AG09309 (cell line): ENCODE measurements around the gene NFKBIL1.
A peak's percentile ranks its signal among the peaks of the same experiment; 100 is the strongest.

Source experiments
- DNase-seq: peaks from one replicate; pipeline ENCODE4 v3.0.0-alpha.2; 2010; ENCODE audit warnings: low read depth
- H3K4me3 ChIP-seq: 2 replicates; pipeline ENCODE4 v1.5.1; 2011; ENCODE audit warnings: mild to moderate bottlenecking, low read depth, low read length, moderate library complexity; ENCODE audit not compliant: control insufficient read depth
- CTCF ChIP-seq: IDR thresholded peaks from 2 replicates; pipeline ENCODE4 v1.5.1; 2011; ENCODE audit warnings: mild to moderate bottlenecking, low read depth, low read length, inconsistent platforms; ENCODE audit not compliant: insufficient read depth, control insufficient read depth; ENCODE audit errors: missing control alignments

NFKBIL1 gene

GRCh38 chr6:31543639-31544038 lies 3.8 kb upstream of the NFKBIL1 start:
- TF ChIP-seq CTCF, result no peak
- no peak overlapping the region for H3K4me3 ChIP-seq
- no peak for DNase-seq

DNA sequence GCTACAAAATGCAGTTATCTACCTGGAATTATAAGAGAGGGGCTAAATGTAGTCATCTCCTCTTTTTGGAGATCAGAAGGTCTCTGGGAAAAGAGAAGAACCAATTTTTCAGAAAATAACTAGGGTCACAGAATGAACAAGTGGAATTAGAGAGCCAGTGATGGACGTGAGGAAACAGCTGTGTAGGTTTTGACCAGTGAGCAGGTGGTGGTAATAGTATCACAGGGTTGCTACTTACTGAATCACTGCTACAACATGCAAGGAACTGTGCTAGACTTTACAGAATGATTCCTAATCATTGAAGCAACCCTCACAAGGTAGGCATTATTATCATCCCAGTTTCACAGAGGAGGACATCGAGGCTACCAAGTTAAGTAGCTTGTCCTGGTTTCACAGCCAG lies 2.7 kb upstream of the NFKBIL1 start:
- no peak for DNase-seq
- H3K4me3 ChIP-seq, result no peak overlapping the region
- TF ChIP-seq CTCF, result no peak

- DNase-seq, result no peak
- H3K4me3 ChIP-seq, result no peak overlapping the region
Observed at GRCh38 chr6:31545291-31545690, 2.1 kb upstream of the NFKBIL1 start.

DNA sequence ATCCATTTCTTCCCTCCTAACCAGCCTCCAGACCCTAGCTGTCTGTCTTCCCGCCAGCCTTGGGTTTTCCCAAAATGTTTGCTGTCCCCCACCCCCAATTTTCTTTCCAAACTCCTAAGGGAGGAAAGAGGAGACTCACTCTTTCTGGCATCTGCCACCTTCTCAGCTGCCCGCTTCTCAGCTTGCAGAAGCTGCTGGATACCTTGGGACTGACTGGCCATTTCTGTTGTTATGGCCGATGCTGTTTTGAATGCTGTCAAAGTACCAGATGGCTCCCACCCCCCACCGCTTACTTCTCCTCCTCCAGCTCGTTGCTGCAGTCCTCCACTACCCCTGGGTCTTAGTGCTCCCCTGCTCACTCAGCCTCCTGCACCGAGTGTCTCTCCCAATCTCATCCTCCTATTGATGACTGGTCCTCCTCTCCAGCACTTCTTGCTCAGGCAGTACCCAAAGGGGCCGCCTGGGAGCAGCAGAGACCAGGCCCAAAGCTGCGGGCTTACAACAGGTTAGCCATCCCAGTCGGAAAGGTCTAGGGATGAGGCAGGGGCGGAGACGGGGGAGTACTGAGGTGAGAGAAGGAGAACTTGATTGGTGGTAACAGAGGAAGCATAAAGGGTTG lies 960 bp upstream of the NFKBIL1 start, which contains the start of gene ATP6V1G2:
ATP6V1G2 (minus strand) TSS at position 270 of the 619 bp plus-strand sequence; CDS start at position 221, 49 bp downstream.
- TF ChIP-seq CTCF, result peak; percentile 100
- H3K4me3 ChIP-seq, result peak within 1 kb of the TSS; percentile 55
- peak; percentile 78 for DNase-seq

More at GRCh38 chr6:31545291-31545690, 2.1 kb upstream of the NFKBIL1 start:
- TF ChIP-seq CTCF, result no peak

DNA sequence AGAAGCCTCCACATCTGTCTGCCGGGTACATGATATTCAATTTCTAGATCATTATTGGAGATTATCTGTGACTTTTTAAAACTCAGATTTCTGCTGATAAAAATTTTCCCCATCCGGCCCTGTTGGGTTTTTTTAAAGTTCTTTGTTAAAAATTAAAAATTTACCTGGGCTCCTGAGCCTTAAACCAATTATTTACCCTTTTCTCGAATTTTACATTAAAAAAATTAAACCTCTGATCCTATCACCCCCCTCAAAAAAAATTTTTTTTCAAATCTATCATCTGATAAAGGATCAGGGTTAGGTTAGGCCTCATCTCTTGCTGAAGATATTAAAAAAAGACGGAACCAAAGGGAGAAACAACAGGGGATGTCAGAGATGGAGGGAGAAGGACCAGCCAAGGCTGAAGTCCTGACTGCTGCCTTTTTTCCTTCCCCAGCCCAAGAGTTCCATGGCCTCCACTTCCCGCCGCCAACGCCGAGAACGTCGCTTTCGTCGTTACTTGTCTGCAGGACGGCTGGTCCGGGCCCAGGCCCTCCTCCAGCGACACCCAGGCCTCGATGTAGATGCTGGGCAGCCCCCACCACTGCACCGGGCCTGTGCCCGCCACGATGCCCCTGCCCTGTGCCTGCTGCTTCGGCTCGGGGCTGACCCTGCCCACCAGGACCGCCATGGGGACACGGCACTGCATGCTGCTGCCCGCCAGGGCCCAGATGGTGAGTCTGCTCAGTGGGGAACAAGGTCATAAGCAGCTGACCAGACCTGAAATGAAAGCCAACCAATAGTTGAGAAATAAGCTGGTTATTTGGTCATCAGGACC lies 527 bp downstream of the NFKBIL1 start:
- H3K4me3 ChIP-seq, result peak overlapping the region; percentile 55
- no peak for TF ChIP-seq CTCF
- DNase-seq, result no peak

DNA sequence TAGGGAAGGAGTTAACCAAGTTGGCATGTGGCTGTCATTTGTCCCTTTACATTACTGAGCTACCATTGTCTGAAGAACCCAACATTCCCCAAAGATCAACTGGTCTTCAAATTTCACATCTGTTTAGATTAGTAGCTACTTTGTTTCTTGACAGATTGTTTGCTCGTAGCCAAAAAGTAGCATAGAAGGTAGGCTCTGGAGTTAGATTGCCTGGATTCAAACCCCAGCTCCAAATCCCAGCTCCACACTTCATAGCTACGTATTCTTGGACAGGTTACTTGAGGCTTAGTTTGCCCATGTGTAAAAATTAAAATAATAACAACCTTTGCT lies 1.1 kb downstream of the NFKBIL1 start:
- H3K4me3 ChIP-seq, result no peak overlapping the region
- TF ChIP-seq CTCF, result no peak
- DNase-seq, result no peak
